ENCODE results near the gene HMOX1.
A peak's percentile ranks its signal among the peaks of the same experiment; 100 is the strongest.
"Not testable (repeated sequence)": the region's sequence is repeated elsewhere in the genome, so short reads cannot be mapped to it uniquely, and the experiment has no call there.

The HMOX1 gene

GRCh38 chr22:35350539-35351503, 30.1 kb upstream of the HMOX1 start:
- peak; percentile 82 for DNase-seq (ENCODE audit: low read depth)

- no peak for DNase-seq (ENCODE audit: low read depth)
These were observed 28.4 kb upstream of the HMOX1 start for GRCh38 chr22:35352214-35353111.

GRCh38 chr22:35353318-35353717, 27.6 kb upstream of the HMOX1 start:
- DNase-seq (ENCODE audit: low read depth), result no peak

GRCh38 chr22:35354068-35354467, 26.8 kb upstream of the HMOX1 start:
- no peak for DNase-seq (ENCODE audit: low read depth)

- DNase-seq (ENCODE audit: low read depth), result no peak
These were observed 22.8 kb upstream of the HMOX1 start for GRCh38 chr22:35357883-35358621.

GRCh38 chr22:35359380-35360065, 21.4 kb upstream of the HMOX1 start:
- no peak for DNase-seq (ENCODE audit: low read depth)

- DNase-seq (ENCODE audit: low read depth), result no peak
These were observed 19.8 kb upstream of the HMOX1 start for GRCh38 chr22:35361001-35361558.

GRCh38 chr22:35363566-35364086, 17.3 kb upstream of the HMOX1 start:
- no peak for DNase-seq (ENCODE audit: low read depth)

- not testable (repeated sequence) for DNase-seq (ENCODE audit: low read depth)
These were observed 16.7 kb upstream of the HMOX1 start for GRCh38 chr22:35364230-35364629.

GRCh38 chr22:35367331-35367886, 13.5 kb upstream of the HMOX1 start:
- DNase-seq (ENCODE audit: low read depth), result no peak

- no peak for DNase-seq (ENCODE audit: low read depth)
These were observed 12.5 kb upstream of the HMOX1 start for GRCh38 chr22:35368386-35368785.

- DNase-seq (ENCODE audit: low read depth), result no peak
These were observed 10.9 kb upstream of the HMOX1 start for GRCh38 chr22:35369996-35370395.

GRCh38 chr22:35373781-35374180, 7.1 kb upstream of the HMOX1 start:
- DNase-seq (ENCODE audit: low read depth), result no peak

GRCh38 chr22:35375031-35375430, 5.9 kb upstream of the HMOX1 start:
- DNase-seq (ENCODE audit: low read depth), result no peak

GRCh38 chr22:35375526-35375925, 5.4 kb upstream of the HMOX1 start:
- no peak for DNase-seq (ENCODE audit: low read depth)

GRCh38 chr22:35376728-35377472, 4.0 kb upstream of the HMOX1 start:
- DNase-seq (ENCODE audit: low read depth), result no peak

- DNase-seq (ENCODE audit: low read depth), result no peak
These were observed 3.2 kb upstream of the HMOX1 start for GRCh38 chr22:35377735-35378134.

GRCh38 chr22:35378621-35379020, 2.3 kb upstream of the HMOX1 start:
- DNase-seq (ENCODE audit: low read depth), result no peak

GRCh38 chr22:35379146-35379993, 1.5 kb upstream of the HMOX1 start:
- DNase-seq (ENCODE audit: low read depth), result no peak
